ENCODE measurements around the gene KCTD5. TPM values are rescaled to one million over a fixed set of nuclear protein-coding genes. Genes with fewer than 3 reads are reported as not detected.

Gene KCTD5, protein sequence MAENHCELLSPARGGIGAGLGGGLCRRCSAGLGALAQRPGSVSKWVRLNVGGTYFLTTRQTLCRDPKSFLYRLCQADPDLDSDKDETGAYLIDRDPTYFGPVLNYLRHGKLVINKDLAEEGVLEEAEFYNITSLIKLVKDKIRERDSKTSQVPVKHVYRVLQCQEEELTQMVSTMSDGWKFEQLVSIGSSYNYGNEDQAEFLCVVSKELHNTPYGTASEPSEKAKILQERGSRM
- 19.1 and 28.0 TPM in 2 replicates for total RNA-seq

GRCh38 chr16:2682209-2683021 lies at the start of gene KCTD5:
Gene KCTD5, plus strand, starts transcription at chr16:2682523. Its CDS starts 26 bp downstream, at chr16:2682549.

DNA sequence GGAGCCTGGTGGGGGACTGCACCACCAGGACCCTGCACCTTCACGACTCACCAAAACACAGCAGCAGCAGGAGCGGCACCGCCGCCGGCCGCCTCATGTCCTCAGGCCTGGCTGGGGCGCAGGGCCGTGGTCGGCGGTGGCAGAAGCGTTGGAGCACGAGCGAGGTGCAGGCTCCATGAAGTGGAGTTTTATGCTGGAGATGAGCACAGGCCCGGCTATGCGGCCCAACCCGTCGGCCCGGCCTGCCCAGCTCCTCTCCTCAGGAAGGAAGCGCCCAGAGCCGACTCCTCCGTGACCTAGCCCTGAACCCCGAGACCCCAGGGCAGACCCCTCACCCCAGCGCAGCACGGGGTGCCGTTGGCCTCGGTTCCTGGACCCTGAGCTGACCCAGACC lies 37.7 kb downstream of the KCTD5 start, which contains the start of gene PRSS27:
Gene PRSS27, minus strand, starts transcription at position 161 of the 394 bp plus-strand sequence. Its CDS starts 64 bp downstream, at position 97.

DNA sequence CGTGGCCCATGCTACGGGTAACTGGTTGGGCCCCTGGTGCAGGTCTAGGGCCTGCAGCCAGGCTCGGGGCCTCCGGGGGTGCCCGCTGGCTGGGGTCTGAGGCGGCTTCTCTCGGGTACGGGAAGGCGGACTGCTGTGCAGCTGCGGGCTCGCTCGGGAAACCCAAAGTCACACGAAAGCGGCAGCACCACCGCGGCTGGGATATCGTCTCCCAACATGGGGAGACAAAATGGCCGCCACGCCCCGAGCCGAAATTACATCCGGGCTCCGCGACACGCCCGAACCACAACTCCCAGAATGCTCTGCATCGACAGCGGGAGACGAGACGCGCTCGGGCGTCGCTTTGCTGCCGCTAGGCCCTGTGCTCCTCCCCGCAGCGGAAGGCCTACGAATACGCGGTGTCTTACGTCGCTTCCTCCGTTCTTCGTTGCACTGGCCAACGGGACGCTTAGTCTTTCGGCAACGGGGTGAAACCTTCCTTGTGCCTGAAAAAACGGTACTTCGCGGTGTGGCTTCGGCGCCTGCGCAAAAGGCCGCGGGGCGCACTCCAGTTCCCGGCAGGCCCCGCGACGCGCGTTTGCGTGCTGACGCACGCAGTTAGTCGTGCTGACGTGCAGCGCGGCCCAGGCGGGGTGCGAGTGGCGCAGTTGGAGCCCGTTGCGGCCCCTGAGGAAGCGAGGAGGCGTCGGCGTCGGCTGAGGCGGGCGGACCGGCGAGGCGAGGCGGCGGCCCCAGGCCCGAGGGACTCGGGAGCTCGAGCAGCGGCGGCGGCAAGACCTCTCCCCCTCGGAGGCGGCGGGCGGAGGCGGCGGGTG lies 69.9 kb downstream of the KCTD5 start, which contains the start of gene SRRM2:
Gene SRRM2, plus strand, starts transcription at position 604 of the 815 bp plus-strand sequence. CDS start 3,727 bp downstream, outside the sequence.

Other genes with a start within 250 kb of the KCTD5 start
- 3.7 and 5.5 TPM in 2 replicates for gene TEDC2, start 222.4 kb upstream of the KCTD5 start, total RNA-seq
- gene NTN3, start 211.2 kb upstream of the KCTD5 start, total RNA-seq, result 0.47 and 0.51 TPM in 2 replicates
- 9.3 and 11.6 TPM in 2 replicates for gene TBC1D24, start 207.4 kb upstream of the KCTD5 start, total RNA-seq
- gene ATP6V0C, start 168.6 kb upstream of the KCTD5 start, total RNA-seq, result 28.6 and 45.0 TPM in 2 replicates
- 40.1 and 46.6 TPM in 2 replicates for gene AMDHD2, start 162.2 kb upstream of the KCTD5 start, total RNA-seq
- not detected in 2 replicates for gene CEMP1, start 151.1 kb upstream of the KCTD5 start, total RNA-seq
- gene PDPK1, start 144.5 kb upstream of the KCTD5 start, total RNA-seq, result 16.1 and 17.2 TPM in 2 replicates
- 0.23 and 3.6 TPM in 2 replicates for gene PRSS27, start 37.7 kb downstream of the KCTD5 start, total RNA-seq
- gene SRRM2, start 70.1 kb downstream of the KCTD5 start, total RNA-seq, result 75.3 and 87.8 TPM in 2 replicates
- gene ELOB, start 94.8 kb downstream of the KCTD5 start, total RNA-seq, result 326 and 385 TPM in 2 replicates
- not detected in 2 replicates for gene PRSS33, start 105.0 kb downstream of the KCTD5 start, total RNA-seq
- not detected in 2 replicates for gene PRSS41, start 115.9 kb downstream of the KCTD5 start, total RNA-seq
- 3.8 TPM in 1 of 2 replicates, not detected in the other for gene PRSS21, start 134.7 kb downstream of the KCTD5 start, total RNA-seq
- 2.1 and 2.5 TPM in 2 replicates for gene ZG16B, start 147.8 kb downstream of the KCTD5 start, total RNA-seq
- not detected in 2 replicates for gene PRSS22, start 175.6 kb downstream of the KCTD5 start, total RNA-seq
- gene FLYWCH2, start 200.7 kb downstream of the KCTD5 start, total RNA-seq, result 74.9 and 165 TPM in 2 replicates
- gene FLYWCH1, start 229.4 kb downstream of the KCTD5 start, total RNA-seq, result 27.7 and 33.2 TPM in 2 replicates